ENCODE measurements around the gene ZNF735. TPM values are rescaled to one million over a fixed set of nuclear protein-coding genes. Genes with fewer than 3 reads are reported as not detected.

Gene ZNF735
- total RNA-seq, 1 experiment from 2014 or later: not detected

DNA sequence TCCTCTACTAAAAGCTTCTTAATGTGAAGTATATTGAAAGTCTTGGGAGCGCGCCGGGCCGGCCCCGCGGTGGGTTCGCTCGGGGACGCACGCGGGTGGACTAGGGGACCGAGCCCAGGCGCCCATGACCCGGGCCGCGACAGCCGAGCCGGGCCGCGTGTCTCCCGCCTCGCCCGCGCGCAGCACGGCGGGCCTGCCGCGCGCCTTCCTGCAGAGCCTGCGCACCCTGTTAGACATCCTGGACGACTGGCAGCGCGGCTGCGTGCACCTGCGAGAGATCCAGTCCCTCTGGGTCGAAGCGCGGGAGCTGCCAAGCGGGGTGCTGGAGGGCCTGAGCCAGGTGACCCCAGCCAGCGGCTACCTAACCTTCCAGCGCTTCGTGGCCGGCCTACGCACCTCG lies 25.4 kb upstream of the ZNF735 start:
- intact Hi-C loops (cut with micrococcal nuclease; ENCODE audit: unreplicated experiment) (no loop called here), in situ Hi-C loops (cut with HindIII; ENCODE audit: low pct_unique_long_range_greater_than_20kb, low sequenced_read_pairs) (no loop called here)
- no peaks in the 10 kb centered on the region for H3K27me3 ChIP-seq (ENCODE audit: control insufficient read depth, insufficient read depth, low read length)
- ChIA-PET CTCF (no interaction called here), POLR2A (no interaction called here)
- DNase-seq (ENCODE audit: low read depth, low spot score): no peak
- TF ChIP-seq SIN3A (IDR thresholded peaks at IDR 0.05; ENCODE audit: borderline replicate concordance, insufficient read depth, low read depth, low read length): no peak
- TF ChIP-seq POLR2AphosphoS5 (IDR thresholded peaks at IDR 0.05; ENCODE audit: low read depth, low read length): no peak
- no peak for TF ChIP-seq TCF7L2 (IDR thresholded peaks at IDR 0.05; ENCODE audit: low read depth, low read length)
- no peak for TF ChIP-seq REST (IDR thresholded peaks at IDR 0.05; ENCODE audit: insufficient read depth in 1 of 2, low read depth in 2 of 2, low read length in 1 of 2)
- TF ChIP-seq, protein P1, sequence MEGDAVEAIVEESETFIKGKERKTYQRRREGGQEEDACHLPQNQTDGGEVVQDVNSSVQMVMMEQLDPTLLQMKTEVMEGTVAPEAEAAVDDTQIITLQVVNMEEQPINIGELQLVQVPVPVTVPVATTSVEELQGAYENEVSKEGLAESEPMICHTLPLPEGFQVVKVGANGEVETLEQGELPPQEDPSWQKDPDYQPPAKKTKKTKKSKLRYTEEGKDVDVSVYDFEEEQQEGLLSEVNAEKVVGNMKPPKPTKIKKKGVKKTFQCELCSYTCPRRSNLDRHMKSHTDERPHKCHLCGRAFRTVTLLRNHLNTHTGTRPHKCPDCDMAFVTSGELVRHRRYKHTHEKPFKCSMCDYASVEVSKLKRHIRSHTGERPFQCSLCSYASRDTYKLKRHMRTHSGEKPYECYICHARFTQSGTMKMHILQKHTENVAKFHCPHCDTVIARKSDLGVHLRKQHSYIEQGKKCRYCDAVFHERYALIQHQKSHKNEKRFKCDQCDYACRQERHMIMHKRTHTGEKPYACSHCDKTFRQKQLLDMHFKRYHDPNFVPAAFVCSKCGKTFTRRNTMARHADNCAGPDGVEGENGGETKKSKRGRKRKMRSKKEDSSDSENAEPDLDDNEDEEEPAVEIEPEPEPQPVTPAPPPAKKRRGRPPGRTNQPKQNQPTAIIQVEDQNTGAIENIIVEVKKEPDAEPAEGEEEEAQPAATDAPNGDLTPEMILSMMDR (IDR thresholded peaks at IDR 0.05): no peak
- H3K4me3 ChIP-seq (ENCODE audit: low read depth in 2 of 2, low read length in 2 of 2): no peak overlapping the region
- no TSS peak for BruUV-seq (replicated peaks)
- no peaks in the 10 kb centered on the region for H3K36me3 ChIP-seq (ENCODE audit: control insufficient read depth, insufficient read depth, low read length)
- no peak overlapping the region for H3K27ac ChIP-seq (ENCODE audit: low read length)
- no peak for ATAC-seq
- no peaks in the 10 kb centered on the region for H3K4me1 ChIP-seq (ENCODE audit: control insufficient read depth, insufficient read depth, low read length)
- H3K9me3 ChIP-seq (ENCODE audit: control insufficient read depth, insufficient read depth, low read depth, low read length): 0 out of 2 replicates have a peak, but pooled peaks cover 4% of the 10 kb centered on the region

DNA sequence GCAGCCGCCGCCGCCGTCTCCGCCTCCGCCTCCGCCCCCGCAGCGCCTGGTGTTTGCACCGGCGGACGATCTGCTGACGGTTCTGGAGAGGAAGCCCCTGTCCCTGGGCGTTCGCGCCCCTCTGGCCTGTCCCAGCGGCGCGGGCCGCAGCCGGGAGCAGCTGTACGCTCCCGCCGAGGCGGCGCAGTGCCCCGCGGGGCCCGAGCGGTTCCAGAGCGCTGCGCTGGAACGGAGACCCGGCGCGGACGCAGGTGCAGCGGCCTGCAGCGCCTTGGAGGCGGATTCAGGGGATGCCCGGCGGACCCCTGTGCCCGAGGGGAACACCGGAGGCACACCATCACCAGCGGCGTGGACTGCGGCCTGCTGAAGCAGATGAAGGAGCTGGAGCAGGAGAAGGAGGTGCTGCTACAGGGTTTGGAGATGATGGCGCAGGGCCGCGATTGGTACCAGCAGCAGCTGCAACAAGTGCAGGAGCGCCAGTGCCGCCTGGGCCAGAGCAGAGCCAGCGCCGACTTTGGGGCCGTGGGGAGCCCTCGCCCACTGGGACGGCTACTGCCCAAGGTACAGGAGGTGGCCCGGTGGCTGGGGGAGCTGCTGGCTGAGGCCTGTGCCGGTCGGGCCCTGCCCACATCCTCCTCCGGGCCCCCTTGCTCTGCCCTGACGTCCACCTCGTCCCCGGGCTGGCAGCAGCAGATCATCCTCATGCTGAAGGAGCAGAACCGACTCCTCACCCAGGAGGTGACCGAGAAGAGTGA lies 24.8 kb upstream of the ZNF735 start:
- in situ Hi-C loops (cut with HindIII; ENCODE audit: low pct_unique_long_range_greater_than_20kb, low sequenced_read_pairs): no loop called here
- ATAC-seq (no peak), DNase-seq (ENCODE audit: low read depth, low spot score) (no peak)
- H3K9me3 ChIP-seq (ENCODE audit: control insufficient read depth, insufficient read depth, low read depth, low read length): 0 out of 2 replicates have a peak, but pooled peaks cover 2% of the 10 kb centered on the region
- no peaks in the 10 kb centered on the region for H3K27me3 ChIP-seq (ENCODE audit: control insufficient read depth, insufficient read depth, low read length)
- no TSS peak for BruUV-seq (replicated peaks)
- ChIA-PET POLR2A (no interaction called here), CTCF (no interaction called here)
- no peak overlapping the region for H3K27ac ChIP-seq (ENCODE audit: low read length)
- H3K4me3 ChIP-seq (ENCODE audit: low read depth in 2 of 2, low read length in 2 of 2): no peak overlapping the region
- intact Hi-C loops (cut with micrococcal nuclease; ENCODE audit: unreplicated experiment): no loop called here
- no peak for TF ChIP-seq SIN3A (IDR thresholded peaks at IDR 0.05; ENCODE audit: borderline replicate concordance, insufficient read depth, low read depth, low read length)
- no peak for TF ChIP-seq POLR2AphosphoS5 (IDR thresholded peaks at IDR 0.05; ENCODE audit: low read depth, low read length)
- TF ChIP-seq REST (IDR thresholded peaks at IDR 0.05; ENCODE audit: insufficient read depth in 1 of 2, low read depth in 2 of 2, low read length in 1 of 2): no peak
- H3K4me1 ChIP-seq (ENCODE audit: control insufficient read depth, insufficient read depth, low read length): no peaks in the 10 kb centered on the region
- H3K36me3 ChIP-seq (ENCODE audit: control insufficient read depth, insufficient read depth, low read length): no peaks in the 10 kb centered on the region
